NCI-H2171 (cell line): ENCODE results near the gene EPHA10.
A peak's percentile ranks its signal among the peaks of the same experiment; 100 is the strongest.
"Not testable (repeated sequence)": the region's sequence is repeated elsewhere in the genome, so short reads cannot be mapped to it uniquely, and the experiment has no call there.

Experiments
- DNase-seq: peaks from one replicate; lab custom pipeline; 2025; lab: John Stamatoyannopoulos, UW

EPHA10 gene

GRCh38 chr1:37716321-37716720 is 48.6 kb downstream of the EPHA10 start:
- no peak for DNase-seq

DNA sequence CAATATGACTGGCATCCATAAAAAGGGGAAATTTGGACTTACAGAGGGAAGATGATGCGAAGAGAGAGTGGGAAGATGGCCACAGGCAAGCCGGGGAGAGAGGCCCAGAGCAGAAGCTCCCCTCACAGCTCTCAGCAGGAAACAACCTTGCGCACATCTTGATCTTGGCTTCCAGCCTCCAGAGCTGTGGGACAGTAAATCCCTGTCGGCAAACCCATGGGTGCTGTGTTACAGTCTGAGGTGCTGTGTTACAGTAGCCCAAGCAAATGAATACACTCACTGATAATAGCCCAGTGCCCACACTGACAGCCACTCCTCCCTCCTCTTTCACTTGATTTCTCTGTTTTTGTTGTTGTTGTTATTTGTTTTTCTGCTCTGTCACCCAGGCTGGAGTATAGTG is 50.2 kb downstream of the EPHA10 start:
- no peak for DNase-seq

GRCh38 chr1:37714226-37714625 is 50.7 kb downstream of the EPHA10 start:
- DNase-seq = no peak

- no peak for DNase-seq
These were observed 56.4 kb downstream of the EPHA10 start for GRCh38 chr1:37708471-37708870.

DNA sequence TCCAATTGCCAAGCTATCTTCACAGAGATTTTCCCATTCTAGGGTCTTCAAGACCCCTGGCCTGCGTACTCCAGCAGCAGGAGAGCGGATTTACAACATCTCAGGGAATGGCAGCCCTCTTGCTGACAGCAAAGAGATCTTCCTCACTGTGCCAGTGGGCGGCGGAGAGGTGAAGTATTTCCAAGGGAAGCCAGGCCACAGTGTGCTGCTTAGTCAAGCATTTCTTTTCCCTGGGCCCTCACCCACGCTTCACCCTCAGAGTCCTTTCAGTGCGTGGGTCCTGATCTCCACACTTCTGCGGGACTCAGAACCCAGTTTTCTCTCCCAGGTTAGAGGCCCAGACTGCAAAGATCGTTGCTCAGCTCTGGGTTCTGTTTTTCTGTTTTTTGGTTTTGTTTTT is 59.5 kb downstream of the EPHA10 start:
- DNase-seq = no peak

DNA sequence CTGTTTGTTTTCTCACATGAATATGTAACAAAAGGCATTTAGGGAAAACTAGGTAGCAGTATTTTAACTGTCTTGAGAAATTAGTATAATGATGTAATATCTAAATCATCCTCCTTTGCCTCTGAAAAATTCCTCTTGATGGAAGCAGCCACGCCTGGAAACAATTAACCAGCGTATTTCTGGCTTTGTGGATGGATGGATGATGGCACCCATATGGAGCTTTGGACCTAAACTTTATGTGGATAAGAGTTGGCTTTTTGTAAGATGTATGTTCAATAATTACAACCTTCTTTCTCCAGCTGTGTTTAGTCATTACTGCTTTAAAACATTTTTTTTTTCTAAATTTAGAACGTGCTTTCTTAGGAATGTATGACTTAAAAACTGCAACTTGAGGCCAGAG is 60.0 kb downstream of the EPHA10 start:
- no peak for DNase-seq

DNA sequence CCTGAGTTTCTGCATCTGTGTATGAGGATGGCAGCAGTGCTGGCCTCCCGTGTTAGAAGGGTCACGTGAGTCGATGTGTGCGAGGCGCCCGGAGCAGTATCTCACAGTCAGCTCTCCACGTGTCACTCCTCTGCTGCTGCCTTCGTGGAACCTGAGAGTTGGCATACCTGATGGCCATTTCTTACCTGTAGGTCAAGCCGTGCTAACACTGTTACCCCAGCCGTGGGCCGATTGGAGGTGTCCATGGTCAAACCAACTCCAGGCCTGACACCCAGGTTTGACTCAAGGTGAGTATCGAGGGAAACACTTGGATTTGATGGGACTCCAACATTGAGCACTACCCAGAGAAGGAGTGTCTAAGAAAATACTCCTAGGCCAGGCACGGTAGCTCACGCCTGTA is 61.9 kb downstream of the EPHA10 start:
- DNase-seq = no peak

DNA sequence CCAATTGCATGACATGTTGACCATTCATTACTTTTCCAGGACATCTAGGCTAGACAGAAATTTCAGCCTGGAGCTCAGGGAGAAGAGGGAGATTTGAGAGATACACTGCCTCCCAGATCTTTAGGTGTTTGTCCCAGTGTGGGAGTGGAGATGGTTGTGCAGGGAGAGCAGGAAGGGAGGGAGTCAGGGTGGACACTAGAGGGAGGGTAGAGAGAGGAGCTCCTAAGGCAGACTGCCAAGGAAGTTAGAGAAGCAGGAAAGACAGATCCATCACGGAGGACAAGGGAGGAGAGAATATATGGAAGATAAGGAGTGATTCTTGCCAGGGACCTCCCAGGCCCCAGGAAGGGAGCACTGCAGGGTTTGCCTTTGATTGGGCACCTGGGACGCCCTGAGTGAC is 63.9 kb downstream of the EPHA10 start:
- no peak for DNase-seq

GRCh38 chr1:37699147-37699546 is 65.8 kb downstream of the EPHA10 start:
- no peak for DNase-seq

DNA sequence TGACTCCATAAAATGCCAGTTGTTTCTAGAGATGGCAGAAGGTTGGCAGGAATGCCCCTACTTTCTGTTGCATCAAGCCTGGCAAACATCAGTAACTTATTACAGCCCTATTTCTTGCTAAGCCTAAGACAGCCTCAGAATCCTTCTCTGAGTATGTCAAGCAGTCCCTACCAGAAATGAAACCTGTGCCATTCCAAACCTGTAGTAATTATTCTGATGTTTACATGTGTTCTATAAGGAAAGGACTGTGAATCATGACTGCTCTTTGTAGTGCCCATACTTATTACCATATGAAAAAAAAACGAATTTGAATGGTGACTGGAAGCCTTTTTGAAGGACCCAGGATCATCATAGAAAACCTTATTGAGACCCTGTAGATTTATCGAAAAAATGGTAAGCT is 67.2 kb downstream of the EPHA10 start:
- DNase-seq = no peak

DNA sequence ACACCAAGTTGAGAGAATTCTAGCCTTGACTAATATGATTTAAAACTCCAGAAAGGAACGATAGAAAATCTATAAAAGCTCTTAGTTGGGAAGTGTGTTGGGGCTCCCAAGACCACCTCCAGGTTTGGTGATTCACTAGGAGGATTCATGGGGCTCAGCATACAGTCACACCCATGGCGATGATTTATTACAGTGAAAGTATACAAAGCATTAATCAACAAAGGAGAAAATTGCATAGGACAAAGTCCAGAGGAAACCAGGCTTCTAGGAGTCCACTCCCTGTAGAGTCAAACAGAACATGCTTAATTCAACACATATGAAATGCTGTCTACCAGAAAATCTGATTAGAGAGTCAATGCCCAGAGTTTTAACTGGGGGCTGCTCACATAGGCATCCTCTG is 67.8 kb downstream of the EPHA10 start:
- DNase-seq = no peak

DNA sequence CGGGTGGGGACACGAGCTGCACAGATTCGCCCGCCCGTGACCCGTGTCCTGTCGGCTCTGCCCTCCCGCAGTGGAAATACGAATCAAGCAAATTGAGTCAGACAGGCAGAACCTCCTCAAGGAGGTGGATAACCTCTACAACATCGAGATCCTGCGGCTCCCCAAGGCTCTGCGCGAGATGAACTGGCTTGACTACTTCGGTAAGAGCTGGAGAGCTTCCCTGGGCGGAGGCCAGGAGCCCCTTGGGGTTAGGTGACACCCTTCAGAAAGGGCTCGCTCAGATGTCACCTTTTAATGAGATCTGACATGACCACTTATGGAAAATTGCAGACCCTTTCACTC is 72.1 kb downstream of the EPHA10 start:
- DNase-seq = no peak

DNA sequence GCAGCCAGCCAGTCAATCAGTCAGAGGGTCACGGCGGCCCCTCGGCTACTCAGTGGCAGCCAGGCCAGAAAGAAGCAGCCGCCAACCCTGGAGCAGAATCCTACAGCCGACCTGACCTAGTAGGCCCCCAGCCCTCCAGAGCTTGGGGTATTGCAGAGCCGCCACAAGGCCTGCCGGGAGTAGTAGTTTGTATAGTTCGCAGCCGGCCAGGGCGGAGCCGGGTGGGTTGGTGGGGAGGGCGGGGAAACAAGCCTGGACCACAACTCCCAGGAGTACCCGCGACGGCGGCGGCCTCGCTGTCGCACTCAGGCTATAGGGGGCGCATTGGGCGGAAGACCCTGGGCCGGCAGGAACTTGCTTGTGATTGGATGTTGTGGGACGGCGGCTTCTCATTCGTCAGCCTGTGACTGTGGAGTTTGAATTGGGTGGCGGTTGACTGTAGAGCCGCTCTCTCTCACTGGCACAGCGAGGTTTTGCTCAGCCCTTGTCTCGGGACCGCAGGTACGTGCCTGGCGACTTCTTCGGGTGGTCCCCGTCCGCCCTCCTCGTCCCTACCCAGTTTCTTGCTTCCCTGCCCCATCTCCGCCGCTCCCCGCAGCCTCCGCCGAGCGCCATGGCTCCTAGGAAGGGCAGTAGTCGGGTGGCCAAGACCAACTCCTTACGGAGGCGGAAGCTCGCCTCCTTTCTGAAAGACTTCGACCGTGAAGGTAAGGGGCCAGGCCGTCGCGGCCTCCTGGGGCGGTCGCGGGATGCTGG is 72.7 kb downstream of the EPHA10 start, which contains the start of gene CDCA8:
CDCA8 (plus strand) TSS at position 439 of the 756 bp plus-strand sequence; CDS start at position 614, 175 bp downstream.
- DNase-seq = peak; percentile 96

GRCh38 chr1:37691497-37692077 is 73.3 kb downstream of the EPHA10 start:
- no peak for DNase-seq

GRCh38 chr1:37688926-37689325 is 76.0 kb downstream of the EPHA10 start:
- no peak for DNase-seq

DNA sequence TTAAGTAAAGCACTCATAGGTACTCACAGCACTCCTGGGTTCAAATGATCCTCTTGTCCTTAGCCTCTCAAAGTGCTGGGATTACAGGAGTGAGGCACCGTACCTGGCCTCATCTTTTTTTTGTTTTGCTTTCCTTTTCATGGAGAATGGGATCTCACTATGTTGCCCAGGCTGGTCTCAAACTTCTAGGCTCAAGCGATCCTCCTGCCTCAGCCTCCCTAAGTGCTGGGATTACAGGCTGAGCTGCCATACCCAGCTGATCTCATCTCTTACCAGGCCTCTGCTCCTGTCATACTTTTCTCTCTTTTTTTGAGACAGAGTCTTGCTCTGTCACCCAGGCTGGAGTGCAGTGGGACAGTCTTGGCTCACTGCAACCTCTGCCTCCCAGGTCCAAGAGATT is 77.2 kb downstream of the EPHA10 start:
- DNase-seq = not testable (repeated sequence)

GRCh38 chr1:37685722-37686121 is 79.2 kb downstream of the EPHA10 start:
- DNase-seq = no peak

- DNase-seq = not testable (repeated sequence)
These were observed 80.7 kb downstream of the EPHA10 start for GRCh38 chr1:37684182-37684581.

GRCh38 chr1:37682334-37682987 is 82.5 kb downstream of the EPHA10 start:
- DNase-seq = peak; percentile 23

DNA sequence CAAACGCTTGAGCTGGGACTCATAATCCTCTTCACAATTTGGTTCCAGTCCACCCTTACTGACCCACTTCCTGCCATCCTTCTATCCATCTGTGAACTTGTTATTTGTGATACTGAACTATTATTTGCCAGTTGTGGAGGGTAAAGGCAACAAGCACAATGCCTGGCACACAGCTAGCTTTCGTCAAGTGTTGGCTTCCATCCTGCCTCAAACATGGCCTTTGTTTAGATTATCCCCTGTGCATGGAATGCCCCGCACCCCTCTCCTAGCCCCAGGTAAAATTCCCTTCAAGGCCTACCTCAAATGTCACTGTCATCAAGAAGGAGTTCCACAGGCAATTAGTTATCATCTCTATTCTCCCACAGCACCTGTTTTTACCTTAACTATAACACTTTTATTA is 84.0 kb downstream of the EPHA10 start:
- DNase-seq = no peak

- no peak for DNase-seq
These were observed 87.1 kb downstream of the EPHA10 start for GRCh38 chr1:37677808-37678207.

DNA sequence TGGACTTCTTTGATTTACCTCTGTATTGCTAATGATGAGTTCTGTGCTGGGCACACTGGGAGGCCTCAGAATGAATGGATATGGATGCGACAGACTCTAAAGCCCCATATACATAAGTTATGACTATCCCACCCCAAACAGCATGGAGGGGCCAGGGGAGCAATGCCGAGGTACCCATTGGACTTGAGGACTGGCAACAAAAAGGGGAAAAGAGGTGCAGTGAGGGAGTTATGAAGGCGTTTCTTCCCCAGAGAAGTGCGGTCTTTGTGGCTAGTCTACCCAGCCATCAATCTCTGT is 87.8 kb downstream of the EPHA10 start:
- DNase-seq = no peak

- DNase-seq = no peak
These were observed 88.4 kb downstream of the EPHA10 start for GRCh38 chr1:37676281-37677142.
